A549 (cell line): ENCODE data around the gene SERBP1.

Experiments
- EP300 ChIP-seq, 2 experiments: fragments of >200 bp; sonication (Bioruptor Twin); formaldehyde crosslinking; IDR thresholded peaks; 2 replicates in 1 of 2; 3 replicates in 1 of 2; pipeline ENCODE4 v1.6.1; 2016 to 2017
- MAFK ChIP-seq: fragments of 450-650 bp; IDR thresholded peaks from 2 replicates; pipeline ENCODE4 v1.6.1; 2014; ENCODE audit not compliant: partially characterized antibody
- POLR2A ChIP-seq: IDR thresholded peaks from 2 replicates; pipeline ENCODE4 v1.6.1; 2012; ENCODE audit warnings: mild to moderate bottlenecking, low read length
- TF ChIP-seq, protein P1 (sequence below): fragments of >200 bp; sonication (Bioruptor Twin); formaldehyde crosslinking; IDR thresholded peaks from 3 replicates; pipeline ENCODE4 v1.5.1; 2016

DNA sequence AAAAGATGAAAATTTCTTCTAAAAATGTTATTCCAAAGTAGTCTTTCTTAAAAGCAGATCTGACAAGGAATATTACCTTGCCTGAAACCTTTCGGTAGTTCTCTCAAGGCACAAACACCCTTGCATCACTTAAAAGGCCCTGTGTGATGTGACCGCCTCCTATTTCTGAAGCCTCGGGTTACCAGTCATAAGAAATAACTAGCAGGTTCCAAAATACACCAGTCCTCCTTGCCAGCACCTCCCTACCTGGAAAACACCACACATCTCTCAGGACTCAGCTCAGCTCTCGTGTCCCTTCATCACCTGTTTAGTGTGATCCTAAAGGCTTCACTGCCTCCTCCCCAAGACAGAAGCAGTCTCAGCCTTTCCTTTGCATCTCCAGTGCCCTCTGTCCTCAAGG, 35.7 kb downstream of the SERBP1 start:
- TF ChIP-seq, protein P1, sequence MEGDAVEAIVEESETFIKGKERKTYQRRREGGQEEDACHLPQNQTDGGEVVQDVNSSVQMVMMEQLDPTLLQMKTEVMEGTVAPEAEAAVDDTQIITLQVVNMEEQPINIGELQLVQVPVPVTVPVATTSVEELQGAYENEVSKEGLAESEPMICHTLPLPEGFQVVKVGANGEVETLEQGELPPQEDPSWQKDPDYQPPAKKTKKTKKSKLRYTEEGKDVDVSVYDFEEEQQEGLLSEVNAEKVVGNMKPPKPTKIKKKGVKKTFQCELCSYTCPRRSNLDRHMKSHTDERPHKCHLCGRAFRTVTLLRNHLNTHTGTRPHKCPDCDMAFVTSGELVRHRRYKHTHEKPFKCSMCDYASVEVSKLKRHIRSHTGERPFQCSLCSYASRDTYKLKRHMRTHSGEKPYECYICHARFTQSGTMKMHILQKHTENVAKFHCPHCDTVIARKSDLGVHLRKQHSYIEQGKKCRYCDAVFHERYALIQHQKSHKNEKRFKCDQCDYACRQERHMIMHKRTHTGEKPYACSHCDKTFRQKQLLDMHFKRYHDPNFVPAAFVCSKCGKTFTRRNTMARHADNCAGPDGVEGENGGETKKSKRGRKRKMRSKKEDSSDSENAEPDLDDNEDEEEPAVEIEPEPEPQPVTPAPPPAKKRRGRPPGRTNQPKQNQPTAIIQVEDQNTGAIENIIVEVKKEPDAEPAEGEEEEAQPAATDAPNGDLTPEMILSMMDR = no peak
- TF ChIP-seq POLR2A = no peak
- no peak for TF ChIP-seq EP300 (IDR thresholded peaks at IDR 0.05)
- no peak for TF ChIP-seq MAFK
